AG08396 (cell line): ENCODE measurements around the gene EEPD1.

Source experiments
- DNase-seq: peaks from one replicate; pipeline ENCODE4 v3.0.0; 2012; ENCODE audit warnings: low spot score, mixed read lengths

The EEPD1 gene

GRCh38 chr7:36338256-36338655 is 185.2 kb downstream of the EEPD1 start:
- DNase-seq = no peak

- no peak for DNase-seq
Observed at GRCh38 chr7:36343548-36343947, 190.5 kb downstream of the EEPD1 start.

- DNase-seq = no peak
Observed at GRCh38 chr7:36344622-36345021, 191.6 kb downstream of the EEPD1 start.

GRCh38 chr7:36346260-36346831 is 193.3 kb downstream of the EEPD1 start:
- DNase-seq = no peak

GRCh38 chr7:36348256-36348655 is 195.2 kb downstream of the EEPD1 start:
- peak; percentile 8 for DNase-seq

- no peak for DNase-seq
Observed at GRCh38 chr7:36348771-36349170, 195.7 kb downstream of the EEPD1 start.

- no peak for DNase-seq
Observed at GRCh38 chr7:36349626-36350025, 196.6 kb downstream of the EEPD1 start.
